Prostate gland (tissue), 2 donors: ENCODE results near the gene EID2.

Experiments used
- CTCF ChIP-seq, 4 experiments: fragments of 200-600 bp in 2 of 4; fragments of 450-650 bp in 2 of 4; sonication (generic) in 2 of 4; IDR thresholded peaks; 1 replicate in 3 of 4; 2 replicates in 1 of 4; pipeline ENCODE4 v1.5.1; 2016 to 2019; ENCODE audit warnings: antibody characterized with exemption in 4 of 4, mild to moderate bottlenecking in 2 of 4, moderate library complexity in 2 of 4
- POLR2A ChIP-seq: fragments of 450-650 bp; IDR thresholded peaks from one replicate; pipeline ENCODE4 v1.6.1; 2016; ENCODE audit warnings: antibody characterized with exemption, mild to moderate bottlenecking

DNA sequence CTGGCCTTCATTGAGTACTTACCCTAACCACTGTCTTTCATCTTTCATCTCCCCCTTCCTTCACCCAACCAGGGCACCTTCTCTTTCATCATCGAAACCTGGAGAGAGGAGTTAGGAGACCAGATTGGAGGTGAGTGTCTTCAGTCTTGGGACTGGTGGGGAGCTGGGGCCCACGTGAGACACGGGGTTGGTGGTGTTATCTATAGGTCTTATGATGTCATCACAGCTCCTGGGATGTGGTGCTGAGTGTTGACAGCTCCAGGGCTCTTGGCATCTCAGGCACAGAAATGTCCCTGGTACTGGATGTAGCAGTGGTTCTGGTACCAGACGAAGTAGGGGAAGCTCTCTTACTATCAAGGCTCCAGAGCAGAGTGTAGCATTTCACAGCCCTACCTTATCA, 39.4 kb downstream of the EID2 start:
- TF ChIP-seq CTCF (IDR thresholded peaks at IDR 0.05) (no peak), POLR2A (no peak)
